Stimulated activated CD8-positive, alpha-beta memory T cell treated with anti-CD3 and anti-CD28 coated beads, Interleukin-7, amount 100 ng/mL, for 24 hours (primary cell): ENCODE measurements around the gene SCRT2.
"Not testable (repeated sequence)": the region's sequence is repeated elsewhere in the genome, so short reads cannot be mapped to it uniquely, and the experiment has no call there.

ENCODE experiments used
- DNase-seq: peaks from one replicate; pipeline ENCODE4 v3.0.0-alpha.2; 2020; ENCODE audit warnings: low read depth

Gene SCRT2

GRCh38 chr20:675453-676314, at the start of gene SCRT2:
TSS of gene SCRT2 (minus strand) at chr20:675802. CDS start at chr20:675601, 201 bp downstream.
- DNase-seq = peak; percentile 27

DNA sequence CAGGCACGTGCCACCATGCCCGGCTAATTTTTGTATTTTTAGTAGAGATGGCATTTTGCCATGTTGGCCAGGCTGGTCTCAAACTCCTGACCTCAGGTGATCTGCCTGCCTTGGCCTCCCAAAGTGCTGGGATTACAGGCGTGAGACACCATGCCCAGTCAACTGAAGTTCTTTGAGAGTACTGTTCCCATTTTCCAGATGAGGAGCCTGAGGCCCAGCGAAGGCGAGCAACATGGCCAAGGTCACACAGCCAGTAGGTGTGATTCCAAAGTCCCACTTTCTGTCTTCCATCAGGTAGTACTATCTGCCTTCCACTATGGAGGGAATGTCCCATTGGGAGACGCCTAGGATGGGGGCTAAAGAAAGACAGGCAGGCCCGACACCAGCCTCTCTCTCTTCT, 49.2 kb upstream of the SCRT2 start:
- not testable (repeated sequence) for DNase-seq

- DNase-seq = no peak
Observed at GRCh38 chr20:723756-724155, 48.2 kb upstream of the SCRT2 start.

- no peak for DNase-seq
Observed at GRCh38 chr20:722822-723644, 47.4 kb upstream of the SCRT2 start.

DNA sequence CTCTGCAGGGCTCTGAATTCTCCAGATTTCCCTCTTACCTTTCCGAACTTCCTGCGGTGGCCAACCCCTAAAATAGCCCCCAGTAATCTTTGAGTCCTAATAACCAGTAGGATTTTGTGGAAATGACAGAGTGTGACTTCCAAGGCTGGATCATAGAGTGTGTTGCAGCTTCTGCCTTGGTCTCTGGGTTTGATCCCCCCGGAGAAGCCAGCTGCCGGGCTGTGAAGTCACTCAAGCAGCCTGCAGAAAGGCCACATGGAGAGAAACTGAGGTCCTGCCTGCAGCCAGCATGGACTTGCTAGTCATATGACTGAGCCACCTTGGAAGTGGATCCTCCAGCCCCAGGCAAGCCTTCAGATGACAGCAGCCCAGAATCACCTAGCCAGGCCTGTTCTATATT, 46.3 kb upstream of the SCRT2 start:
- DNase-seq = no peak

- no peak for DNase-seq
Observed at GRCh38 chr20:719816-720215, 44.2 kb upstream of the SCRT2 start.

GRCh38 chr20:719068-719467, 43.5 kb upstream of the SCRT2 start:
- DNase-seq = no peak

- DNase-seq = no peak
Observed at GRCh38 chr20:717832-718231, 42.2 kb upstream of the SCRT2 start.

GRCh38 chr20:717271-717670, 41.7 kb upstream of the SCRT2 start:
- no peak for DNase-seq

- no peak for DNase-seq
Observed at GRCh38 chr20:714453-714852, 38.9 kb upstream of the SCRT2 start.

GRCh38 chr20:711576-711975, 36.0 kb upstream of the SCRT2 start:
- DNase-seq = no peak

- no peak for DNase-seq
Observed at GRCh38 chr20:710780-711450, 35.3 kb upstream of the SCRT2 start.

GRCh38 chr20:709991-710779, 34.6 kb upstream of the SCRT2 start:
- no peak for DNase-seq

DNA sequence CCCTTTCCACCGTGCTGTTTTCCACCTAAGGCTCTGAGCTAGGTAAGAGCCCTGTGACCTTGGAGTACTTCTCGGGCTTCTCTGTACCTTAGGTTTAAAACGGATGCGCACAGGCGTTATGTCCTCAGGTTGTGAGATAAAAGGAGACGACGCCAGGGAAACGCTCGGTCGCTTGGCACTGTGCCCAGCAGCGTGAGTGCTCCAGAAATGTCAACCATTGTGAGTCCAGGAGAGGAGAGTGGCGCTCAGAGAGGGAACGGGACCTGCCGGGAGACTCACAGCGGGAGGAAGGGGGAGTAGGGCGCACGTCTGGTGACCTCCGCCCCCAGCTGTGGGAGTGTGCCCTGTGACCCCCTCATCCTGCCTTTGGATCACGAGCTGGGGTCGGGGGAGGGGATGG, 33.8 kb upstream of the SCRT2 start:
- no peak for DNase-seq

GRCh38 chr20:708956-709355, 33.4 kb upstream of the SCRT2 start:
- no peak for DNase-seq

DNA sequence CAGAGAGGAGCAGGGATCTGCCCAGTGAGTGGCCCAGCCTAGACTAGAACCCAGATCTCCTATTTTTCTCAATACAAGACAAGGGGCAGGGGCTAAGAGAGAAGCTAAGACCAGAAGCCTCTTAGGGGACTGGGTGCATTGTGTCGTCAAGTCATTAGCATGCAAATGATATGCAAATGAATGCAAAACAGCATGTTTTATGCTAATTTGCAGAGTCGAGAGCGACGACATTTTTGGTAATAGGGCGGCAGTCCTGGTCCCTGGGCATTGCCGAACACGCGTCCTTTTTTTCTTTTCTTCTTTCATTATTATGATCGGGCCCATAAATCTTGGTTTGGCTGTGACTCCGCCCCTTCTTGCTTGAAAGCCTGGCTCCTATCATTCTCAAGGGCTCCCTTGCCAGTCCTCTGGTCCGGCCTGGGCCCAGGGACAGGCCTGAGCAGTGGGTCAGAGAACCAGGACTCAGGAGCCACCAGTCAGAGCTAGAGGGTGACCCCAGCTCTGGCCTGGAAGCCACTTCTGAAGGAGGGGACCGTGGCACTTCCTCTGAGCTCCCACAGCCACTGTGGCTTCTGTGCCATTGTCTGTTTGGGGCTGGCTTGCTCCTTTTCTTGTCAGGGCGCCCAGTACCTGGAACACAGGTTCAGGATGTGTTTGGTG, 32.0 kb upstream of the SCRT2 start:
- no peak for DNase-seq

DNA sequence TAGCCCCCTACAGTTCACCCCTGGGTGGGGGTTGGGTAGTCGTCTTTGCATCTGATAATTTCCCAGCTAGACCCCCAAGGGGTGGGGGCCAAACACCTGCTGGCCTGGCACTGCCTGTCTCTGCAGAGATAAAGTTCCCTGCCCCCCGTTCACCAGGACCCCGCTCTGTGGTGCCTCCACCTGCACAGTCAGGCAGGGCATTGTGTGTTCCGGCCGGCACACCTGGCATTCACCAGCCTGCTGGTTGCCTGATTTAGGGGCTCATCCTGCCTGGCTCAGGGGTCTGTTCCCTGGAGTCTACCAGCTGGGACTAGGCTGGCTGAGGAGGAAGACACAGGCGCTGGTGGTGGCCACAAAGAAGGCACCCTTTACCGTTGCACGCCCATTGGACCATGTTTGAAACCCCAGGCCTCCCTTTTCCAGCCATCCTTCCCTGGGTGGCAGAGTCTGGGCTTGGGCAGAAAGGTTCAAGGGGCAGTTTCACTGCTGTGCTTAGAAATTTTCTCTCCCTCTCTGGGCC, 30.8 kb upstream of the SCRT2 start:
- DNase-seq = no peak

GRCh38 chr20:704726-705125, 29.1 kb upstream of the SCRT2 start:
- DNase-seq = no peak

GRCh38 chr20:703426-703825, 27.8 kb upstream of the SCRT2 start:
- DNase-seq = no peak

DNA sequence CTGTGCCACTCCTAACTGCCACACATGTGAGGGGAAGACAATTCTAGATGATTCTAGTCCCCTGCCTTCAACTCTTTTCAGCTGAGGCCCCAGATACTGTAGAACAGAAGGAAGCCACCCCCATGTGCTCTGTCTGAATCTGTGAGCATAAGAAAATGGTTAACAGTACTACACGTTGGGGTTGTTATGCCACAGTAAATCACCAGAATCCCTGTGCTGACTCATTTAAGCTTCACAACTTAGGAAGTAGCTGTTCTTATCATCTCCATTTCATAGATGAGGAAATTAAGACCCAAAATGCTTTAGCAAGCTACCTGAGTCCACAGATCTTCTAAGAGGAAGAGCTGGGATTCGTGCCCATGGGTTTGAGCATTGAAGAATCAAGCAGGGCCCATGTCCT, 27.4 kb upstream of the SCRT2 start:
- DNase-seq = no peak
